ENCODE data around the gene RGS12. TPM values are rescaled to one million over a fixed set of nuclear protein-coding genes. Genes with fewer than 3 reads are reported as not detected.

The RGS12 gene
- total RNA-seq, 1 donor from 2014 or later: 59.5 TPM

- ATAC-seq: no peak
- Histone ChIP-seq H3K9me3 (no peaks in the 10 kb centered on the region), H3K4me3 (no peak overlapping the region), H3K27me3 (ENCODE audit: low read depth) (peaks cover 6% of the 10 kb centered on the region), H3K27ac (no peak overlapping the region), H3K4me1 (peaks cover 14% of the 10 kb centered on the region), H3K36me3 (no peaks in the 10 kb centered on the region)
- TF ChIP-seq CTCF (IDR thresholded peaks at IDR 0.05): no peak
- DNase-seq: no peak
- intact Hi-C loops (cut with DNase I): no loop called here
Observed at GRCh38 chr4:3283483-3283882, 9.3 kb upstream of the RGS12 start.

- ATAC-seq (no peak), DNase-seq (no peak)
- Histone ChIP-seq H3K27ac (no peak overlapping the region), H3K36me3 (no peaks in the 10 kb centered on the region), H3K4me1 (peaks cover 16% of the 10 kb centered on the region), H3K9me3 (no peaks in the 10 kb centered on the region), H3K27me3 (ENCODE audit: low read depth) (peaks cover 6% of the 10 kb centered on the region), H3K4me3 (no peak overlapping the region)
- intact Hi-C loops (cut with DNase I): no loop called here
- no peak for TF ChIP-seq CTCF (IDR thresholded peaks at IDR 0.05)
Observed at GRCh38 chr4:3283916-3284315, 8.9 kb upstream of the RGS12 start.

GRCh38 chr4:3284734-3285557 is 7.9 kb upstream of the RGS12 start:
- intact Hi-C loops (cut with DNase I): no loop called here
- no peak for TF ChIP-seq CTCF (IDR thresholded peaks at IDR 0.05)
- Histone ChIP-seq H3K27me3 (ENCODE audit: low read depth) (peaks cover 6% of the 10 kb centered on the region), H3K27ac (no peak overlapping the region), H3K4me3 (no peak overlapping the region), H3K9me3 (no peaks in the 10 kb centered on the region), H3K36me3 (no peaks in the 10 kb centered on the region), H3K4me1 (peaks cover 16% of the 10 kb centered on the region)
- DNase-seq (no peak), ATAC-seq (no peak)

GRCh38 chr4:3285558-3286334 is 7.1 kb upstream of the RGS12 start:
- DNase-seq: peak; percentile 76
- no peak for TF ChIP-seq CTCF (IDR thresholded peaks at IDR 0.05)
- intact Hi-C loops (cut with DNase I): no loop called here
- no peaks in the 10 kb centered on the region for H3K9me3 ChIP-seq
- H3K4me1 ChIP-seq: peaks cover 16% of the 10 kb centered on the region
- peaks cover 6% of the 10 kb centered on the region for H3K27me3 ChIP-seq (ENCODE audit: low read depth)
- no peaks in the 10 kb centered on the region for H3K36me3 ChIP-seq
- peak; percentile 69 to 74 for ATAC-seq
- no peak overlapping the region for H3K4me3 ChIP-seq
- no peak overlapping the region for H3K27ac ChIP-seq

- H3K36me3 ChIP-seq: no peaks in the 10 kb centered on the region
- TF ChIP-seq CTCF (IDR thresholded peaks at IDR 0.05): no peak
- DNase-seq (no peak), ATAC-seq (no peak)
- intact Hi-C loops (cut with DNase I): no loop called here
- no peaks in the 10 kb centered on the region for H3K9me3 ChIP-seq
- H3K4me1 ChIP-seq: peaks cover 23% of the 10 kb centered on the region
- no peak overlapping the region for H3K27ac ChIP-seq
- peaks cover 6% of the 10 kb centered on the region for H3K27me3 ChIP-seq (ENCODE audit: low read depth)
- H3K4me3 ChIP-seq: no peak overlapping the region
Observed at GRCh38 chr4:3286335-3287175, 6.3 kb upstream of the RGS12 start.
